Activated T-cell treated with anti-CD3 and anti-CD28 coated beads, Interleukin-2, amount 50 U/mL, for 1 hour (primary cell): ENCODE results near the gene CDC45.

Source experiments
- DNase-seq: peaks from one replicate; pipeline ENCODE4 v3.0.0-alpha.2; 2020

The CDC45 gene

DNA sequence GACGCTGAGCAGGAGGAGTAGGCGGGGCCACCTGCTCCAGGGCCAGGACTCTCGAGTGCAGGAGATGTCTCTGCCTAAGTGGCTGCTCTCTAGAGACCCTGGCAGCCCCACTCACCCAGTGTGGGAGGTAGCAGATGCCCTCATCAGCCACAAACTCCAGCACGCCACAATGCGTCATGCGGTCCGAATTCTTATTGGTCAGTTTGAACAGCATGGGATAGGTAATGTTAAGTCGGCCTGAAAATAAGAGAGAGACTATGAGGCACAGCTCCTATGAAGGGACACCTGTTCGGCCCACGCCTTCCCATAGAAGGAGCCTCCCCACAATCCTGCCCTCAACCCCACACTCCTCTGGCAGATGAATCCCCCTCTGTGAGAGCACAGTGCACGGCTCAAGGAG is 8.1 kb upstream of the CDC45 start:
- no peak for DNase-seq

DNA sequence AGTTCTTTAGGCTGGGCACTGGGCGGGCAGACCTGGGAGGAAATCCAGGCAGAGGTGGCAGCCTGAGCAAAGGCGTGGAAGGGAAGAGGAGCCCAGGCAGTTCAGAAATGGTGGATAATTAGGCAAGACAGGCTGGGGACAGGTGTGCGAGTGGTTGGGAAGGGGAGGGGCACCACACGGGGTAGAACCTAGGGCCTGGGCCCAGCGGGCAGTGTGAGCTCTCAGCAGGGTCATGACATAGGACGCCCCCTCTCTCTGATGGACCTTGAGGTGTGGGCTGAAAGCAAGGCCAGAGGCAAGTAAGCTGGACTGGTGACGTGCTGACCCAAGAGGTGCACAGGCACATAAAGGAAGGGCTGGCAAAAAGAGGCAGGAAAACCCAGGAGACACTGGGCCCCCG is 7.5 kb upstream of the CDC45 start:
- no peak for DNase-seq

DNA sequence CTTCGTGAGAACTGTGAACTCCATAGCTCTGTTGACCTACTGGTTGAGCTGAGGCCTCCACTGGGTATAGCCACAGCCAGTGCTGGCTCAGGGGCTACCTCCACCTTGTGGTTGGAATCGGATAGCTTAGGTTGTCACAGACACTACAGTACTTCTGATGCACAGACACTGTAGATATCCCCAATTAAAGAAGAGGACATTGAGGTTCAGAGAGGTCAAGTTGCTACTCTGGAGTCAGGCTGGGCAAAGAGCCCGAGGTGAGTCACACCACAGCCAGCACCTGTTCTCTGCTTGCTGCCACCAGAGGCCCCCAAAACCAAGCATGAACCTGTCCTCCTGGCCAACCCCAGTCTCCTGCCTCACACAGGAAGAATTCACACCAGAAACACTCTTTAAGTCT is 6.1 kb upstream of the CDC45 start:
- no peak for DNase-seq

DNA sequence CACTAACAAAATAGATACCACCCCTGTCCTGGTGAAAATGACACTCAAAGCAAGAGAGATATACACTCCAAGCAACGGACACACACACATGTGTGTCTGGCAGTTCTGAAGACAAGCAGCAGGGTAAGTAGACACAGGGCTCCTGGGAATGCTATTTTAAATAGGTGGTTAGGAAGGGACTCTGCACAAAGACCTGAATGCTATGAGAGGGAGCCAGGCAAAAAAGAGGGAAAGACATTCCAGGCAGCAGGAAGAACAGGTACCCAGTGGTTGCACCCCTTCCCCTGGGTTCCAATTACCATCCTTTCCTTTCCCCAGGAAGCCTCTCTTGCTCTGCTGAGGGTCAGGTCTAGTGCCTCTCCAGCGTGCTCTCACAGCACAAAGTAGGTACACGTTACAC is 3.7 kb upstream of the CDC45 start:
- DNase-seq, result no peak

DNA sequence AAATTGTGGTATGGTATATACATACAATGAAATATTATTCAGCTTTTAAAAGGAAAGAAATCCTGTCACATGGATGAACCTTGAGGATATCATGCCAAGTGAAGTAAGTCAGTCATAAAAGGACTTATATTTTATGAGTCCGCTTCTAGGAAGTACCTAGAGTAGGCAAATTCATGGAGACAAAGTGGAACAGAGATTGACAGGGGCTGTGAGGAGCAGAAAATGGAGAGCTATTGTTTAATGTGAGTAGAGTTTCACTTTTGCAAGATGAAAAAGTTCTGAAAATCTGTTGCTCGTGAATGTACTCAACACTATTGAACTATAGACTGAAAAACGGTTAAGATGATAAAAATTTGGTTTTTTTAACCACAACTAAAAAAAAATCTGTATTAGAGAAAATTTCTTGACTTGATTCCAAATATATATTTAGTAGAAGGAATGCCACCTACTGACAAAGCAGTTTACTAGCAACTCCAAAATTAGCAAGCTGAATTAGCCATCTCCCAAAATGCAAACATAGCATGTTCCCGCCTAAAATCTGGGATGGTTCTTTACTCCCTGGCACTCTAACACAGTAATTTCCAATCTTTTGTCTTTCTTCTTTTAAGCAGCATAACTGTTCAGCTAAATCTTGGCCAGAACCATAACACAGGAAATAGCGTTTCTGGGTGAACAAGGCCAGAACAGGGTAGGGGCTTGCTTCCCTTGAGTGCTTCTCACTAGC is 2.2 kb upstream of the CDC45 start:
- DNase-seq, result no peak

DNA sequence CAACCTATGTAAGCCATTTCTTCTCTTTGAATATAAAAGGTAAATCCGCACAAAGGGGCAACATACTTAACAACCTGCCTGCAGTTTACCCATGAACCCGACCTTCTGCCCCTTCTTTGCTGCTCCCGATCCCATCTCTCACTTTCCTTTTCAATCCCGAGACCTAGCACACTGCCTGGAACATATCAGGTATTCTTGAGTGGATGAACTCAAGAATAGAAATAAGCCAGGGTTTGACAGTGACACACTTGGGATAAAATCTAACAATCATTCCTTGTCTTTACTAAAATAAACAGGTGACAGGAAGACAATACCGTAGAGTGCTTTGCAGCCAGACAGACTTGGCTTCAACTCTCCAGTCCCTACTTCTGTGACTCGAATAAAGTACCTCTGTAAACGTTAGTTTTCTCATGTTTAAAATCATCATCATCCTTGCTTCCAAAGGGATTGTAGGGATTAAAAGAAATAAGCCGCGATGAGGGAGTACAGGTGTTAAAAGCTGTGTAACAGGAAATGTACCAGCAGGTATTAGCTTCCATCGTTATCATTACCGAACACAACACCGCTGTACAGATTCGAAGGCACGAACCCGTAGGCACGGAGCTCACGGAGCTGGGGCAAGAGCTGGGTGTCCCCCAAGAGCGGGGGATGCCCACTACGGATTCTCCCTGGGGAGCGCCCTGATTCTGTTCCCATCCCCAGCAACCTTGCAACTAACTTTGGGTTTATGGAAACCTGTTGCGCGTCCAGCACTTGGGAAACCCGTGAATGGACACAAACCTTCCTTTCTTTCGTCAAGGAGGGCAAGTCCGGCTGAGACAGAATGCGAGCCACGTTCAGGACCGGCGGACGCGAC is 1.4 kb upstream of the CDC45 start:
- no peak for DNase-seq

DNA sequence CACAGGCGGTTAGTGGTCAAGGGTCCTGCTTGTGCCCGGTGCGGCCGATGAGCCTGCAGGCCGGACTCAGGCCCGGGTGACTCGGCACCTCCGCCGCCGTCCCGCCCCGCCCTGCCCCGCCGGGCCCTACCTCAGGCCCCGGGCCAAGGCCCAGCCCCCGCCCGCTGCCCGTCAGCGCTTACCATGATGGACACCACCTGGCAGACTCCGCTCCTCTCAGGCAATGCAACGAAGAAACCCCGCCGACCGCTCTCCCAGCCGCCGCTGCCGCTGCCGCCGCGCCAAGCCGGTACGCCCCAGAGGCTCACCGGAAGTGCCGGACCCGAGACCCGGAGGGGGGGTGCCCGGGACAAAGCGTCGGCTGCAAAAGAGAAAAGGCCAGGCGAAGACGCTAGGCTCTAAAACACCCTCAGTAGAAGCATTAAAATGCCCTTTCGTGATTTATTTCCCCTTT is 792 bp upstream of the CDC45 start, which contains the start of gene UFD1:
TSS of gene UFD1 (minus strand) at position 293 of the 454 bp plus-strand sequence. CDS start at position 185, 108 bp downstream.
- peak; percentile 81 for DNase-seq

DNA sequence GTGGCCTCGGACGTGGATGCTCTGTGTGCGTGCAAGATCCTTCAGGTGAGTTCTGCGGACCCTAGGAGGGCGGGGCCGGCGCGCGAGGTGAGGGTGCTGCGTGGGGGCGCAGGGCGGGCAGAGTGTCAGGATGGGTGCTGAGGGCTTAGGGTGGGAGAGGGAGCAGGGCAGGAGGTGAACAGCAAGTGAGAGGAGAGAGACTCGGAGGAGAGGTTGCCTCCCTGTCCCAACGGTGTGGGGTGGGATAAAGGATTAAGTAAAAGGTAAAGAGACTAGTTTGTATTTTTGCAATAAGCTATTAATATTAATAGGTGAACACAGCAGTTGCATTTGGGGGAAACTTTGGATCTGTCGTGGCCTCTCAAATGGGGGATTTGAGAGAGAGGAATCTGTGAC is 451 bp downstream of the CDC45 start:
- no peak for DNase-seq

DNA sequence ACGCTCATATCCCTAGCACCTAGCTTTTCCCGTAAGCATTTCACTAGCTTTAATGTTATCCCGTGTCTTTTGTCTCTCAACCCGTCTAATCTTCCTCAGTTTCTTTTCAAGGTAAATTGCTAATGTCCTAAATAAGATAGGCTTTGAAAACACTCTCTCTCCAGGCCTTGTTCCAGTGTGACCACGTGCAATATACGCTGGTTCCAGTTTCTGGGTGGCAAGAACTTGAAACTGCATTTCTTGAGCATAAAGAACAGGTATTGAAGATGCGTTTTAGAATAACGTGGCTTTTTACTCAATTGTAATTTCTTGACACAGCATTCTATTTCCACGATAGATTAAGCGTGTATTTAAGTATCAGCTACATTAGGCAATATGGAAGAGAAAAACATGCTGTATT is 1.1 kb downstream of the CDC45 start:
- no peak for DNase-seq

DNA sequence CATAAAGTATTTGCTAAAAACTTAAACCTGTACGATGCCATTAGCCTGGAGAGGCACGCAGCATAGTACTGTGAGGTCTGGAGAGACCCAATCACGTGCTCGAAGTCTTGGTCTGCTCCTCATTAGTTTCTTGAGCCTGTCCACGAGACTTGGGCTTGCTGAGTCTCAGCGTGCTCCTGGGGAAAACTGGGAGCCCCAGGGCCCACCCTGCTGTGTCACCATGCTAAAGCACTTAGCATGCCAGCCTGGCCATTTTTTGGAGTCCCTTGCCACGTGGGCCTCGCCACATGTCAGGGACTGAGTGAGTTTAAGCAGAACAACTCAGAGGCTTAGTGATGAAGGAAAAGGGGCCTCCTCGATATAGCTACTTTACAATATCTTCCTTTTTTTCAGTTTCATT is 2.6 kb downstream of the CDC45 start:
- DNase-seq, result no peak

DNA sequence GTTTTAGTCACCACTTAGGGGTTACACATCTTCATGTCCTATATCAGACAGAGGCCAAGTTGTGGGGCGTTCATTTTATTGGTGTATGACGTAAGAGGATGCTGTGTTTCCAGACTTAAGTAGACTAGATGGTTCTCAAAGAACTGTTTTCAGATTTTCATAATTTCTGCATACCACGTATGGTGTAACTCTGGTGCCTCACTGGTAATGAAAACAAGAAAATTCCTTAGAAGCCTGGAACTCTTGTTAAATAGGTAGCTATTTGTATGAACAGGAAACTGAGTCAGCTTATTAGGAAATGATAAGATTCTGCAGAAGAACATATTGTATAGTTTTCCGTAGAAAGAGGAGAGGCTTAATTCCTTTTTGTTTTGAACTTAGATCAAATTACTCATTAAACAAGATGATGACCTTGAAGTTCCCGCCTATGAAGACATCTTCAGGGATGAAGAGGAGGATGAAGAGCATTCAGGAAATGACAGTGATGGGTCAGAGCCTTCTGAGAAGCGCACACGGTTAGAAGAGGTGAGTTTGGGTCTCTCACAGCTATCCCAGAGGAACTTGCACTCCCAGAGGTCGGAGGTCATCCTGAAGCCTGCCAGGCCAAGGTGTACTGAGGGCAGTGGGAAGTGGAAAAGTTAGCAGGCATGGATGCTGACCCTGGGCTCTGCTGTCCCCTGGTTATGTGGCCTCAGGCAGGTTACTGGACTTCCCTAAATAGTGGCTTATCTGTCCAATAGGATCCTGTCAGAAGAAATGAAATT is 3.9 kb downstream of the CDC45 start:
- DNase-seq, result no peak

DNA sequence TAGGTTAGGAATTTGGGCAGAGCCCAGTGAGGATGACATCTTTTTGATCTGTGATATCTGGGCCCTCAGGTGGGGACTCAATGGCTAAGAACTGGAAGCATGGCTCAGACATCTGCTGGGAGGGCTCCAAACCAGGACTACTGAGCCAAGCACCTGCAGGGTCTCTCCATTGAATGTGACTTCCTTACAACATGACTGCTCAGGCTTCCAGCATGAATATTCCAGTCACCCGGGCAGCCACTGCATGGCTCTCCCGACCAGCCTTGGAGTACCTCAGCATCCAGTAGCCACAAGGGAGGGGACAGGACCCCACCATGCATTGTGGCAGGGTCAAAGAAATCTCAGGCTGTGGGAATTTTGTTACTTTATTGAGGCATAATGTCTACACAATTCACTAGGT is 8.6 kb downstream of the CDC45 start:
- DNase-seq, result no peak

DNA sequence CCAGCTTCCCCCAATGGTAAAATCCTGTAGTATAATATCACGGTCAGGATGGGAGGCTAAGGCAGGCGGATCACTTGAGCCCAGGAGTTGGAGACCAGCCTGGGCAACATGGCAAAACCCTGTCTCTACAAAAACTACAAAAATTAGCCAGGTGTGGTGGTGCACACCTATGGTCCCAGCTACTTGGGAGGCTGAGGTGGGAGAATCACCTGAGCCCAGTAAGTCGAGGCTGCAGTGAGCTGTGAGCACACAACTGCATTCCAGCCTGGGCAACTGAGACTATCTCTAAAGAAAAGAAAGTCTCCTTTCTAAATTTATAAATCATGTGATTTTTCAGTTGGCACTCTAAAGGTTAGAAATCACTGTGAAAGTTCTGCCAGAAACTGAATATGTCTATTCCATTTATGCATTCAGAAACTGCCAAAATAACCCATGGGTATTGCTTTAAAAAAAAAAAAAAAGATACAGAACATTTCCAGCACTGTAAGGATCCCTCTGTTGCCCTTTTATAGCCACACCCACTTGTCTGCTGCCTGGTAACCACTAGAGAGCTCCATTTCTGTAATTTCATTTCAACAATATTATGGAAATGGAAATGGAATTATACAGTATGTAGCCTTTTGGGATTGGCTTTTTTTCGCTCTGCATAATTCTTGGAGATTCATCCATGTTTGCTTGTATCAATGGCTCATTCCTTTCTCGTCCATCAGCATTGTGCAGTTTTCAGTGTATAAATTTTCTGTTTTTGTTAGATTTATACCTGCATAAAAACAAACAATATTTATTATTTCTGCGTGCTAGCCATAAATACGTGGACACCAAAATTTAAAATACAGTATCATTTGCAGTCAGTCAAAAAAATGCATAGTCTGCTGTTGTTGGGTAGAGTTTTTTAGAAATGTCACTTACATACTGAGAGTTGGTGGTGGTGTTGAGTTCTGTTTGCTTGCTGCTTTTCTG is 9.4 kb downstream of the CDC45 start:
- DNase-seq, result no peak

DNA sequence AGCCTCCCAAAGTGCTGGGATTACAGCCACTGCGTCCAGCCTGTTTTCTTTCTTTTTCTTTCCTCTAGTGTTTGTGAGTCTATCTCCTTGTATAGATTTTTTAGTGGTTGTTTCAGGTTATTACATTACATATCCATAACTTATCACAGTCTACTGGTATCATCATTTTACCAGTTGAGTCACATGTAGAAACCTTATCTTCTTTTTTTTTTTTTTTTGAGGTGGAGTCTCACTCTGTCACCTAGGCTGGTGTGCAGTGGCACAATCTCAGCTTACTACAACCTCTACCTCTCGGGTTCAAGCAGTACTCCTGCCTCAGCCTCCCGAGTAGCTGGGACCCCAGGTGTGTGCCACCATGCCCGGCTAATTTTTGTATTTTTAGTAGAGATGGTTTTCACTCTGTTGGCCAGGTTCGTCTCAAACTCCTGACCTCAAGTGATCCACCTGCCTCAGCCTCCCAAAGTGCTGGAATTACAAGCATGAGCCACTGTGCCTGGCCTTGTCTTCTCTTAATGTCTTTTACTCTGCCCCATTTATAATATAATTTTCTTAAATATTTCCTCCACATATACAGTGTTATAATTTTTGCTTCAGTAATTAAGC is 11.0 kb downstream of the CDC45 start:
- no peak for DNase-seq

DNA sequence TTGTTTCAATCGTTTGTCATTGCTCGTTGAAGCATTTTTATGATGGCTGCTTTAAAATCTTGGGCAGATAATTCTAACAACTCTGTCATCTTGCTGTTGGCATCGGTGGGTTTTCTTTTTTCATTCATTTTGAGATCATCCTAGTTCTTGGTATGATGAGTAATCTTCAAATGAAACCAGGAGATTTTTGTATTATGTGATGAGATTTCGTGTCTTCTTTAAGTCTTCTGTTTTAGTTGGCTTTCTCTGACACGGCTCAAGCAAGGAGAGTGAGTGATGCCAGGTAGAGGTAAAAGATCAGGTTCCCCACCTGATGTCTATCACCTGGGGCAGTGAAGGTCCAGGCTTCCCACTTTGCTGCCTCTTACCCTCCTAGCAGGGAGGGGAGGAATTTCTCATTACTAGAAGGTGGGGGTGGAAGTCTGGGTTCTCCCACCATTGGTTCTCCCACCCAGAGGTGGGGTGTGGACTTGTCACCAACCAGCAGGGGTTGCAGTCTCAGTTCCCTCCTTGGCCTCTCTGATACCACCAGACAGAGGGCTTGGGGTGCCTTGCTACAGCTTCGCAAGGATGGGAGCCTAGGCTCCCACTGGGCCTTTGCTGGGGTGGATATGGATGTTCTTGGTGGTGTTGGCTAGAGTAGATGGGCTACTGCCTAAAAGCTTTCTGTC is 12.9 kb downstream of the CDC45 start:
- DNase-seq, result no peak

DNA sequence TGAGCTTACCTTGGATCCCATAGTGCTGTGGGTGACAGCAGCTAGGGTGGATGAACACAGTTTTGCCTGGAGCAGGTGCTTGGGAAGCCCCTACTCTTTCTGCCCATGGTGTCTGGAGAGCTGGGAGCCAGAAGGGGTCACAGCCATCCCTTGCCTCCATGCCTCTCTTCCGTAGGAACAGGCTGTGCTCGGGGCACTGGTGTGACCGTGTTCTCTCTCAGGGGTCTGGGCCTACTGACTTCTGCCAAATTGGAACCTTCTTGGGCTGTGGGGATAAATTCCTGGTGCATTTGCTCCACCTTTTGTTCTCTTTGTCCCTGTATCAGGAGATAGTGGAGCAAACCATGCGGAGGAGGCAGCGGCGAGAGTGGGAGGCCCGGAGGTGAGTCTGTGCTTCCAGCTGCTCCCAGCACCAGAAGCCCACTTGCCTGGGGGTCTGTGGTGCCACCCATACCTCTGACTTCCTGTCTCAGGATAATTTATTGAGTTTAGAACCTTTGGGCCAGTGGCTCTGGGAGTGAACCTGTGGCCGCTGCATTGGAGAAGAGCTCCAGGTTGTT is 14.4 kb downstream of the CDC45 start:
- no peak for DNase-seq

DNA sequence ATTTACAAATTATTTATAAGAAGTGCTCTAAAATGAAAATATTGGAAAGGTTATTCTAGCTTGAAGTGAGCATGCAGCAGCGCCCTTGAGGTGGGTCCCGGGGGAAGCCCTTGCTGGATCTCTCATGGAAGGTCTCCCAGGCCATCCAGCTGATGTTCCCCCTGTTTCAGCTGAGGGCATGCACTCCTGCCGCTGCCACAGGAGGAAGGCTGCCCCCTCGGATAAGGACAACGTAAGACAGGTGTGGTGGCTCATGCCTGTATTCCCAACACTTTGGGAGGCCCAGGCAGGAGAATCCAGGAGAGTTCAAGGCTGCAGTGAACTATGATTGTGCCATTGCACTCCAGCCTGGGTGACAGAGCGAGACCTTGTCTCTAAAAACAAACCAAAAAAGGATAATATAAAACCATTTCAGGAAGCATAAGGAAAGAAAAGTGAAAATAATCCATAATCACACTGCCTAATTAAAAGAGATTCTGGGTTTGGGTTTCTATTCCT is 15.0 kb downstream of the CDC45 start:
- no peak for DNase-seq

DNA sequence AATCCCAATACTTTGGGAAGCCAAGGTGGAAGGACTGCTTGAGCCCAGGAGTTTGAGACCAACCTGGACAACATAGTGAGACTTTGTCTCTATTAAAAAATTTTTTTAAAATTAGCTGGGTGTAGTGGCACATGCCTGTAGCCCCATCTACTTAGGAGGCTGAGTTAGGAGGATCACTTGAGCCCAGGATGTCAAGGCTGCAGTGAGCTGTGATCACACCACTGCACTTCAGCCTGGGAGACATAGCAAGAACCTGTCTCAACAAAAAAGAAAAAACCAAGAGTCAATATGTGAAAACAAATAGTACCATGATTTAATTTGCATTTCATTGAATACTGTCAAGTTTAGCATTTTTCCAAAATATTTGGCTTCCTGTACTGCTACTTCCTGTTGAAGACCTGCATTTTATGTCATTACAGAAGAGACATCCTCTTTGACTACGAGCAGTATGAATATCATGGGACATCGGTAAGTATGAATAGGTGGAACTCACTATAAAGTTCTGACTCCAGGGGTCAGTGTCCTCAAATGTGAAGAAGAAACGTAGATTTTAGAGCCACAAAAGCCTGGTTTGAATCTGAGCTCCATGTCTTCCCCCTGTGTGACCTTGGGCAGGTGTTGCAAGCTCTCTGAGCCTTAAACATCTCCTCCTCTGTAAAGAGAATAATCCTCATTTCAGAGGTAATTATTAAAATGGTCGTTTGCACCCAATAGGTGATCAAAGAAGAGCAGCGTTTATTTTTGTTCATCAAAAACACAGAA is 16.0 kb downstream of the CDC45 start:
- DNase-seq, result no peak

DNA sequence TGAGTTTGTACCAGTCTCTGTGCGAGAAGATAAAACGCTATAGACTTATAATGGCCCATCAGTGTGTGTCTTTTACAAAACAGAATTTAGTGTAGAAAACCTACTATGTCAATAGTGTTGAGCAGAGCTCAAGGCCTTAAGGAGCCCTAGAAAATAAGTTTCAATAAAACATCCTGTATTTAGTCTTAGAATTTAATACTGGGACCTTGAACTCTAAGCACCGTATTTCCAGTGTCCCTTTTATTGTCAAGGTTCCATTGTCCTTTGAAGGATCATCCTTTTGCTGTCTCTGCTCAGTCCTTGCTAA is 16.6 kb downstream of the CDC45 start:
- DNase-seq, result no peak

DNA sequence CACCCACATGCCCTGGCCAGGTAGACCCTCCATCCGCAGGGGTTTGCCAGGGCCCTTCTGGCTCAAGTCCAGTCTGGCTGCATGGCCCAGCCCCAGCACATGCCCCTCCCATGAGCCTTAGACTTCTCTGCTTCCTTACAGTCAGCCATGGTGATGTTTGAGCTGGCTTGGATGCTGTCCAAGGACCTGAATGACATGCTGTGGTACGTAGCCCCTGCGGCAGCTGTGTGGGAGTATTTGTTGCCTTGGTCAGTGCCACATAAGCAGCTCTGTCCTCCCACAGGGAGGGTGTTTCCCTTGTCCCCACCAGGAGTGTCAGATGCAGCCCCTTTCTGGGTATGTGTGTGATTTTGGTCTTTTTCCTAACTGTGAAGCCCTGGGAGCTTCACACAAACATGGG is 17.5 kb downstream of the CDC45 start:
- DNase-seq, result no peak
